WTC11 (cell line): Measurements from ENCODE around the gene ZBTB7C. TPM values are rescaled to one million over a fixed set of nuclear protein-coding genes. Genes with fewer than 3 reads are reported as not detected.

ENCODE experiments used
- ARID4B ChIP-seq: sonication (generic); formaldehyde crosslinking; IDR thresholded peaks from 2 replicates; pipeline ENCODE4 v1.8.0; 2023; ENCODE audit warnings: missing genetic modification reagents, mild to moderate bottlenecking, borderline replicate concordance
- ATF3 ChIP-seq: sonication (generic); formaldehyde crosslinking; conservative IDR thresholded peaks from 2 replicates; pipeline ENCODE4 v1.8.1; 2022; ENCODE audit warnings: mild to moderate bottlenecking, missing genetic modification reagents
- E2F4 ChIP-seq: sonication (generic); formaldehyde crosslinking; IDR thresholded peaks from 2 replicates; pipeline ENCODE4 v1.8.1; 2022; ENCODE audit warnings: low read depth, mild to moderate bottlenecking, moderate library complexity, missing genetic modification reagents, borderline replicate concordance
- ETV6 ChIP-seq: sonication (generic); formaldehyde crosslinking; IDR thresholded peaks from 2 replicates; pipeline ENCODE4 v1.8.1; 2022; ENCODE audit warnings: mild to moderate bottlenecking, missing genetic modification reagents
- FOXJ3 ChIP-seq: sonication (generic); formaldehyde crosslinking; IDR thresholded peaks from 2 replicates; pipeline ENCODE4 v1.9.0; 2021; ENCODE audit warnings: missing genetic modification reagents, mild to moderate bottlenecking, borderline replicate concordance
- IRF2 ChIP-seq: sonication (generic); formaldehyde crosslinking; IDR thresholded peaks from 2 replicates; pipeline ENCODE4 v1.8.0; 2022; ENCODE audit warnings: low read depth, missing genetic modification reagents, borderline replicate concordance
- OVOL2 ChIP-seq: fragments of 250-450 bp; sonication (Bioruptor Pico); IDR thresholded peaks from 2 replicates; pipeline ENCODE4 v1.9.0; 2021; ENCODE audit warnings: mild to moderate bottlenecking, borderline replicate concordance
- STAT6 ChIP-seq: sonication (generic); formaldehyde crosslinking; conservative IDR thresholded peaks from 2 replicates; pipeline ENCODE4 v1.8.1; 2023; ENCODE audit warnings: mild to moderate bottlenecking, low read depth, missing genetic modification reagents, moderate library complexity
- ZMAT4 ChIP-seq: fragments of 250-450 bp; sonication (Bioruptor Pico); IDR thresholded peaks from 2 replicates; pipeline ENCODE4 v1.9.0; 2021; ENCODE audit warnings: mild to moderate bottlenecking
- ZNF281 ChIP-seq: sonication (generic); formaldehyde crosslinking; IDR thresholded peaks from 2 replicates; pipeline ENCODE4 v1.8.0; 2023; ENCODE audit warnings: mild to moderate bottlenecking, missing genetic modification reagents
- ZSCAN18 ChIP-seq: fragments of 250-450 bp; sonication (Bioruptor Pico); IDR thresholded peaks from 2 replicates; pipeline ENCODE4 v2.1.2; 2022; ENCODE audit warnings: mild to moderate bottlenecking, moderate library complexity
- total RNA-seq: library from RNA; stranded (reverse); gene quantifications from 3 replicates; pipeline ENCODE4 v1.2.3, GENCODE V29; 2021

ZBTB7C gene
- total RNA-seq, 1 experiment from 2014 or later: 0.48 TPM

GRCh38 chr18:48374423-48375149, 34.6 kb downstream of the ZBTB7C start (continued):
- TF ChIP-seq OVOL2 (CRISPR knock-in tag) (no peak), ZNF281 (CRISPR knock-in tag) (no peak), ARID4B (CRISPR knock-in tag) (no peak), IRF2 (CRISPR knock-in tag) (no peak), ATF3 (CRISPR knock-in tag) (no peak), ETV6 (no peak), FOXJ3 (no peak), STAT6 (no peak), ZSCAN18 (CRISPR knock-in tag) (no peak), ZMAT4 (CRISPR knock-in tag) (no peak), E2F4 (CRISPR knock-in tag) (no peak)
